Type B pancreatic cell (in vitro differentiated cells): ENCODE results near the gene SEMA5A. TPM values are rescaled to one million over a fixed set of nuclear protein-coding genes. Genes with fewer than 3 reads are reported as not detected.

ENCODE experiments used
- DNase-seq: peaks from one replicate; pipeline ENCODE4 v3.0.0; 2021; ENCODE audit warnings: mixed read lengths; ENCODE audit not compliant: unreplicated experiment; ENCODE audit errors: extremely low spot score
- H3K27ac Mint-ChIP-seq: 2 replicates; pipeline ENCODE4 v1.8.0; 2021; ENCODE audit warnings: mild to moderate bottlenecking, mixed read lengths
- H3K27me3 Mint-ChIP-seq: 2 replicates; pipeline ENCODE4 v1.8.0; 2021; ENCODE audit warnings: mixed read lengths
- H3K36me3 Mint-ChIP-seq: 2 replicates; pipeline ENCODE4 v1.8.0; 2021; ENCODE audit warnings: mixed read lengths
- H3K4me1 Mint-ChIP-seq: one replicate; pipeline ENCODE4 v1.8.0; 2021; ENCODE audit warnings: mixed read lengths; ENCODE audit not compliant: unreplicated experiment
- H3K4me3 Mint-ChIP-seq: 2 replicates; pipeline ENCODE4 v1.8.0; 2021; ENCODE audit warnings: mild to moderate bottlenecking, mixed read lengths
- H3K9me3 Mint-ChIP-seq: 2 replicates; pipeline ENCODE4 v1.8.0; 2021; ENCODE audit warnings: mixed read lengths
- total RNA-seq: library from RNA; stranded (reverse); gene quantifications from 2 replicates; pipeline ENCODE4 v1.2.1, GENCODE V29; 2021; ENCODE audit warnings: low replicate concordance
- TF ChIP-seq, protein P1 (sequence below): fragments of 200-600 bp; sonication (generic); conservative IDR thresholded peaks from 2 replicates; pipeline ENCODE4 v1.5.0; 2021; ENCODE audit warnings: antibody characterized with exemption, mild to moderate bottlenecking

SEMA5A gene
- total RNA-seq, 1 donor from 2014 or later = 92.9 TPM

DNA sequence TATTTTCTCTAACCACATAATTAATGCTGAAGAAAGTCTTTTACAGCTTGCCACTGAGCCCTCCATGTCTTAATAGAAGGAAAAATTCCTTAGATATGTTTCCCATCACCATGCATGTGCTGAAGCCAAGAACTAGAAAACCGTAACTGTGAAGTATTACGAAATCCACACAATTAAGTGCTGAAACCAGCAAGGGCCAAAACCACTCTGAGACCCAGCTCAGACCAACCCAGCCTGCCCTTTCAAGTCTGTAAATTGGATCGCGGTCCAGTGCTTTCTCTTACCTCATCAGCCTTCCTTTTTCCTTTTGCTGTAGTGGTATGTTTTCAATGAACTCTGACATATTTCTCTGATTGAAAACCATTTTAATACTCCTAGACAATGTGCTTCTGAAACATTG, 26.3 kb downstream of the SEMA5A start:
- Mint-ChIP-seq H3K4me3 (peak overlapping the region; percentile 42), H3K27me3 (no peaks in the 10 kb centered on the region), H3K9me3 (no peaks in the 10 kb centered on the region), H3K4me1 (peaks cover 34% of the 10 kb centered on the region), H3K36me3 (peaks cover 40% of the 10 kb centered on the region), H3K27ac (no peak overlapping the region)
- DNase-seq = no peak
- TF ChIP-seq, protein P1, sequence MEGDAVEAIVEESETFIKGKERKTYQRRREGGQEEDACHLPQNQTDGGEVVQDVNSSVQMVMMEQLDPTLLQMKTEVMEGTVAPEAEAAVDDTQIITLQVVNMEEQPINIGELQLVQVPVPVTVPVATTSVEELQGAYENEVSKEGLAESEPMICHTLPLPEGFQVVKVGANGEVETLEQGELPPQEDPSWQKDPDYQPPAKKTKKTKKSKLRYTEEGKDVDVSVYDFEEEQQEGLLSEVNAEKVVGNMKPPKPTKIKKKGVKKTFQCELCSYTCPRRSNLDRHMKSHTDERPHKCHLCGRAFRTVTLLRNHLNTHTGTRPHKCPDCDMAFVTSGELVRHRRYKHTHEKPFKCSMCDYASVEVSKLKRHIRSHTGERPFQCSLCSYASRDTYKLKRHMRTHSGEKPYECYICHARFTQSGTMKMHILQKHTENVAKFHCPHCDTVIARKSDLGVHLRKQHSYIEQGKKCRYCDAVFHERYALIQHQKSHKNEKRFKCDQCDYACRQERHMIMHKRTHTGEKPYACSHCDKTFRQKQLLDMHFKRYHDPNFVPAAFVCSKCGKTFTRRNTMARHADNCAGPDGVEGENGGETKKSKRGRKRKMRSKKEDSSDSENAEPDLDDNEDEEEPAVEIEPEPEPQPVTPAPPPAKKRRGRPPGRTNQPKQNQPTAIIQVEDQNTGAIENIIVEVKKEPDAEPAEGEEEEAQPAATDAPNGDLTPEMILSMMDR = no peak

- peaks cover 22% of the 10 kb centered on the region for H3K4me1 Mint-ChIP-seq
- TF ChIP-seq, protein P1 = no peak
- peaks cover 28% of the 10 kb centered on the region for H3K36me3 Mint-ChIP-seq
- H3K27me3 Mint-ChIP-seq = no peaks in the 10 kb centered on the region
- no peaks in the 10 kb centered on the region for H3K9me3 Mint-ChIP-seq
- H3K27ac Mint-ChIP-seq = no peak overlapping the region
- H3K4me3 Mint-ChIP-seq = no peak overlapping the region
- no peak for DNase-seq
Measured at GRCh38 chr5:9516591-9516990, 29.3 kb downstream of the SEMA5A start.

- no peak for DNase-seq
- H3K4me1 Mint-ChIP-seq = peaks cover 22% of the 10 kb centered on the region
- peaks cover 26% of the 10 kb centered on the region for H3K36me3 Mint-ChIP-seq
- H3K27ac Mint-ChIP-seq = no peak overlapping the region
- TF ChIP-seq, protein P1 = no peak
- no peaks in the 10 kb centered on the region for H3K9me3 Mint-ChIP-seq
- H3K4me3 Mint-ChIP-seq = no peak overlapping the region
- H3K27me3 Mint-ChIP-seq = no peaks in the 10 kb centered on the region
Measured at GRCh38 chr5:9515436-9515835, 30.4 kb downstream of the SEMA5A start.

GRCh38 chr5:9514968-9515367, 30.9 kb downstream of the SEMA5A start:
- TF ChIP-seq, protein P1 = no peak
- H3K27ac Mint-ChIP-seq = no peak overlapping the region
- DNase-seq = no peak
- no peaks in the 10 kb centered on the region for H3K9me3 Mint-ChIP-seq
- no peak overlapping the region for H3K4me3 Mint-ChIP-seq
- H3K36me3 Mint-ChIP-seq = peaks cover 26% of the 10 kb centered on the region
- no peaks in the 10 kb centered on the region for H3K27me3 Mint-ChIP-seq
- peaks cover 20% of the 10 kb centered on the region for H3K4me1 Mint-ChIP-seq

DNA sequence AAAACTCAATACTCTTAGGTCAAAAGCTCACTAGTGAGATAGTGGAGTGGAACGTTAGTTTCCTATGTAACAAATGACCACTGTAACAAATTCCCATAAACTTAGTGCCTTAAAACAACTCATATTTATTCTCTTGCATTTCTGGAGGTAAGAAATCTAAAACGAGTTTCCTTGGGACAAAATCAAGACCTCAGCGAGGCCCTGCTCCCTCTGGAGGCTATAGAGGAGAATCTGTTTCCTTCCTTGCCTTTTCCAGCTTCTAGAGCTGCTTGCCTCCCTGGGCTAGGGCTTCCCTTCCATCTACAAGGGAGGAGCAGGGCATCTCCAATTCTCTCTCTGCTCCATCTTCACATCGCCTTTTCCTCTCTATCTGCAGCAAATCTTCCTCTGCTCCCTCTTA, 32.0 kb downstream of the SEMA5A start:
- H3K36me3 Mint-ChIP-seq = peaks cover 29% of the 10 kb centered on the region
- TF ChIP-seq, protein P1 = peak; percentile 55
- H3K27ac Mint-ChIP-seq = no peak overlapping the region
- peaks cover 11% of the 10 kb centered on the region for H3K4me1 Mint-ChIP-seq
- H3K27me3 Mint-ChIP-seq = no peaks in the 10 kb centered on the region
- peaks cover 1% of the 10 kb centered on the region for H3K9me3 Mint-ChIP-seq
- DNase-seq = no peak
- H3K4me3 Mint-ChIP-seq = no peak overlapping the region

GRCh38 chr5:9512457-9512856, 33.4 kb downstream of the SEMA5A start:
- DNase-seq = no peak
- no peak overlapping the region for H3K4me3 Mint-ChIP-seq
- H3K9me3 Mint-ChIP-seq = peaks cover 6% of the 10 kb centered on the region
- H3K27me3 Mint-ChIP-seq = no peaks in the 10 kb centered on the region
- TF ChIP-seq, protein P1 = no peak
- H3K36me3 Mint-ChIP-seq = peaks cover 34% of the 10 kb centered on the region
- peaks cover 5% of the 10 kb centered on the region for H3K4me1 Mint-ChIP-seq
- no peak overlapping the region for H3K27ac Mint-ChIP-seq
